Ramos (cell line): ENCODE measurements around the gene MRPL36.

ENCODE experiments used
- in situ Hi-C: fragments of 300-500 bp; cut with MboI; formaldehyde crosslinking; loops from one replicate; pipeline ENCODE4 v1.14.3; 2022; ENCODE audit warnings: low sequenced_read_pairs; ENCODE audit not compliant: unreplicated experiment

MRPL36 gene

GRCh38 chr5:1800472-1801221, 1.0 kb upstream of the MRPL36 start:
- in situ Hi-C loops = no loop called here

GRCh38 chr5:1799110-1799601, 481 bp downstream of the MRPL36 start:
- in situ Hi-C loops = loop anchor here (25.0 kb wide), 1 partner anchor 487 kb away; no protein-coding TSS in a partner anchor

DNA sequence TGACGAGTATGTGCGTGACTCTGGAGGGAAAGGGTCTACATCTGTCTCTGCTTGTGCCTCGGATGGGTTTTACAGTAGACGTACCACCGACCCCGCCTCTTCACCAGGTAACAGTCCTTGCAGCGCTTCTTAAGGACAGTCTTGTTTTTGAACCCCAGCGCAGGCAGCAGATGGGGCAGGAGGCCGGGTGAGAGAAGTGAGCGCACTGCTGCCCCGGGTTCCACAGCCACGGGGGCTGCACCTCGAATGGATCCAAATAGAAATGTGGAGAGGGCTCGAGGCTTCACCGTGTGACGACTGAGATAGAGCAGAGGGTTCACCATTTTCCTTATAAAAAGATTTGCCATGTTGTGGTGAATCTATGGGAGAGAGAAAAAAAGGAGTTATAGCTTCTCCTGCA, 1.0 kb downstream of the MRPL36 start:
- in situ Hi-C loops = loop anchor here (25.0 kb wide), 1 partner anchor 486 kb away; no protein-coding TSS in a partner anchor

GRCh38 chr5:1797855-1798254, 1.8 kb downstream of the MRPL36 start:
- in situ Hi-C loops = loop anchor here (25.0 kb wide), 1 partner anchor 486 kb away; no protein-coding TSS in a partner anchor

GRCh38 chr5:1797103-1797800, 2.4 kb downstream of the MRPL36 start:
- in situ Hi-C loops = loop anchor here (25.0 kb wide), 1 partner anchor 485 kb away; no protein-coding TSS in a partner anchor

GRCh38 chr5:1796371-1797102, 3.1 kb downstream of the MRPL36 start:
- in situ Hi-C loops = loop anchor here (25.0 kb wide), 1 partner anchor 484 kb away; no protein-coding TSS in a partner anchor

- in situ Hi-C loops = loop anchor here (25.0 kb wide), 1 partner anchor 484 kb away; no protein-coding TSS in a partner anchor
Measured at GRCh38 chr5:1795931-1796330, 3.7 kb downstream of the MRPL36 start.

GRCh38 chr5:1795506-1795905, 4.1 kb downstream of the MRPL36 start:
- in situ Hi-C loops = loop anchor here (25.0 kb wide), 1 partner anchor 483 kb away; no protein-coding TSS in a partner anchor

DNA sequence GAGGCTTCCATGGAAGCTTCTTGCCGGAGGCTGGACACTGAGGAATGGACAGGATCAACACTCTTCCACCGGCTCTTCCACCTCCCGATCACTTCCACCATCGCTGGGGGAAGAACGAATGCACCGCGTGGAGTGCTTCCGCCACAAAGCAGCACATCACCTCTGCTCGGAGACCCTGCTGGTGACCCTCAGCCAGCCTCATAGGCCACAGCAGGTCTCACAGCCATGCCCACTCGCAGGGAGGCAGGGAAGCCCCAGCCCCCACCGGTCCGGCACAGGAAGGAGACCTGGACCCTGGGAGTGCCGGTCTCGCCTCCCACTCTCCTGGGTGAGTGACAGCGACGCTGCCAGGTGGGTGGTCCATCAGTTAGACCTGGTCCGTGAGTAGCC, 4.7 kb downstream of the MRPL36 start:
- in situ Hi-C loops = loop anchor here (25.0 kb wide), 1 partner anchor 483 kb away; no protein-coding TSS in a partner anchor

DNA sequence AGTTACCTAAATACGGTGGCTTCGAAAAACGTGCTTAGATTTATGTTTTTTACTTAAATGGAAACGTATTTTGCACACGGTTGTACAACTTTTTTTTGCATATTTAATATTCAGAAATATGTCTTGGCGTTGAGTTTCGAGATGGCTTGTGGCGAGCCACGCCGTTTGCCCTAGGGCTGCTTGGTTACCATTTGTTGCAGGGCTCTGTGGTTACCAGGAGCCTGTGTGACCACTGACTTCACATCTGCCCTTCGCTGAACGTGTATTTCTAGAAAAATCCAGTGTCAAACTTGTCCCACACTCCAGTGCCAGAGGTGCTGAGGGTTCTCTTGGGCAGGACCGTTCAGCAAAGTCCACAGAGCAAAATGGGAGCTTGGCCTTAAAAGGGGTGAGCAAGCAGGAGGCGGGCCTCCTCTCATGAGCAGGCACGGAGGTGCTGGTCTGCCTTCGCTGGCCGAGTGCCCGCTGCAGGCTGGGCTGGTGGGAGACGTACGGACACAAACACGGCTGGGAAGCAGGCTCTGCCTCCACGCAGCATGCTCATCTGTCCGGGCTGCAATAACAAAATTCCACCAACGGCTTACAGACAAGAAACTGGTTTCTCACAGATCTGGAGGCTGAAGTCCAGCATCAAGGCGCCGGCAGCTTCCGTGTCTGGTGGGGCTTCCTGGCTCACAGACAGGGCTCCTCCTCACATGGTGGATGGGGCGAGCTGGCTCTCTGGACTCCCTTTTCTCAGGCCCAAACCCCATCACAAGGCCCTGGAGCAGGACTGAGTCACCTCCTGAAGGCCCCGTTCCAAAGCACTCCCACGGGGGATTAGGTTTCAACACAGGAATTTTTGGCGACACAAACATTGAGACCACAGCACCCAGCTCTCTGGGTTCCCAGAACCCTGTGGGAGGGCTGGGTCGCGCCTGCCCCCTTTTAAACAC, 5.4 kb downstream of the MRPL36 start:
- in situ Hi-C loops = loop anchor here (25.0 kb wide), 1 partner anchor 482 kb away; no protein-coding TSS in a partner anchor

GRCh38 chr5:1793301-1793740, 6.3 kb downstream of the MRPL36 start:
- in situ Hi-C loops = loop anchor here (25.0 kb wide), 1 partner anchor 481 kb away; no protein-coding TSS in a partner anchor

DNA sequence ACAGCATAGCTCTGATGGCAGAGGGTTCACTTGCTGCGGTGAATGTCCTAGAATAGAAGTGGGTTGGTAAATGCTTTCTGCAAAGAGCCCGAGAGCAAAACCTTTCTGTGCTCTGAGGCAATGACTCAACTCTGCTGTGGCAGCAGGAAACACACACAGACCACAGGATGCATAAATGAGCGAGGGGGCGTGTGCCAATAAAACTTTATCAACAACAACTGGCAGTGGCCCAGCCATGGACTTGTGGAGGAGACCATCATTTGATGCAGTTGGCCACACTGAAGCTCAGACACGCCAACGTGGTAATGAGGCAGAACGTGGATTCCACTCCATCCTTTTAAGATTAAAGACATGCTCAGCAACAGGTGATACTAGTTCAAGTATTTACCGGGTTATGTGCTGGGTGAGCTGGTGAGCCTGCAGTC, 6.8 kb downstream of the MRPL36 start:
- in situ Hi-C loops = loop anchor here (25.0 kb wide), 1 partner anchor 481 kb away; no protein-coding TSS in a partner anchor

DNA sequence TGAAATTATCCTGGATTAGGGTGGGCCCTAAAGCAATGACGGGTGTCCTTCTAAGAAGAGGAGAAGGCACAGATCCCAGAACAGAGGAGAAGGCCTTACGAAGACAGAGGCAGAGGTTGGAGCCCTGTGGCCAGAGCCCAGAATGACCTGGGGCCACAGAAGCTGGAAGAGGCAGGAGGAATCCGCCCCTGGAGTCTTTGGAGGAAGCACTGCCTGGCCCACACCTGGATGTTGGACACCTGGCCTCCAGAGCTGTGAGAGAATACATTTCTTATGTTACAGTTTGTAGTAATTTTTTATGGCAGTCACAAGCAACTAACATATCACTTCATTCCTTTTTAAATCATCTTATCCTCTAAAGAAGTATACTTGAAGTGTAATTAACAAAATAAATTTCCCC, 8.5 kb downstream of the MRPL36 start:
- in situ Hi-C loops = loop anchor here (25.0 kb wide), 1 partner anchor 479 kb away; no protein-coding TSS in a partner anchor

DNA sequence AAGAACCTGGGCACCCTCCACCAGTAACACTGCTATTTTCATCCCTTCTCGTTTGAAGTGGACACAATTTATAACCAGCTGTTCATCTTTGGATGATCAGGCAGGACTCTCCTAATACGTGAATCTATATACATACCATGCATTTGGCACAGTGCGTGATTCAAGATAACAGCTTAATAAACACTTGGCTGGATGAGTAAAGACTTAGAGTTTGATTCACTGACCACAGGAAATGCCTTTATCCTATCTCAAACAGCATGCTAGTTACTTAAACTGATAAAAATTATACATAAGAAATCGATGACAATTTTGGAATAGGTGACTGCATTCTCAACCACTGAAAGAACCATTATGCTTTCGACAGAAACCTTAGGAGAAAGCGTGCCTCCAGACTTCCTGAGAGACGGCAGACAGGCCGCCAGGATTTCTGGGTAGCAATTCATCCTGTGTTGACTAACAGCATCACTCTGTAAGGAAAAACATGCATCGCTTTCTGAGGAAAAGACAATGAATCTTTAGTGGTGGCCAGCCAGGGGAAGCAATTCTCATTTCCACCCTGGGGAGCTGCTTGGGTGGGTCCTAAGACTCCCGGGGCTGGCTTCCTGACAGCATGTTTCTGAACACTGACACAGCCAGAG, 9.7 kb downstream of the MRPL36 start:
- in situ Hi-C loops = loop anchor here (25.0 kb wide), 1 partner anchor 478 kb away; no protein-coding TSS in a partner anchor

GRCh38 chr5:1789438-1789833, 10.2 kb downstream of the MRPL36 start:
- in situ Hi-C loops = loop anchor here (25.0 kb wide), 1 partner anchor 477 kb away; no protein-coding TSS in a partner anchor

DNA sequence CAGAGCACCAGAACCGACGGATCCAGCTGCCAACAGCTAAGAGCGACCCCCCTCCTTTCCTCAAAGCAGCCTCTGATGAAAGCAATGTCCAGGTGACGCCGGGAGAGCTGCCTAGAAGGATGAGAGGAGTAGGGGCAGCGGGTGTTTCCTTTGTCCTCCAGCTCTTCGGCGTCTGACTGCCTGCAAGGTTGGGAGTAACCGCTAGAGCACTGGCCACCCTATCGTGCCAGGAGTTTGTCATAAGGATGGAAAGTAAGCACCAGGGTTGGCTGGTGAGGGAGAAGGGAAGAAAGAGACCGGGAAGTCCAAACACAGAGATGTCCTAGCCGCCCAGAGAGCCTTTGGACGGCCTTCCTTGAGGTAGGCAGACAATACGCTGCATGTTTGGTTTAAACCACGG, 10.8 kb downstream of the MRPL36 start:
- in situ Hi-C loops = loop anchor here (25.0 kb wide), 1 partner anchor 477 kb away; no protein-coding TSS in a partner anchor

DNA sequence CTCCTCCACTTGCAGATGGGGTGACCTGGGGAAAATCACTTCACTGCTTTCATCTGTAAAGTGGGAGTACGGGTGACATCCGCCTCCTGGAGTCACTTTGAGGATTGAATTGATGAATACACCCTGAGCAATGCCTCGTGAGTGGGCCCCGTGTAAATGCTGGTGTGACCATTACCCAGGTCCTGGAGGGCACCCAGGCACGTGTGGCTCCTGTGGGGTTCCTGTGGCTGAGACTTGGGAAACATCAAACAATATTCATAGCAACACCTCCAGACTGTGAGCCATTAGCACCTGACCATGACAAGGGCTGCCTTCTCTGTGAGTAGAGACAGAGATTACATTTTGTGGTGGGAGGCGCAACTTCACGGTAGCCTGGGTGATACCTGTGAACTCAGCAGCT, 11.4 kb downstream of the MRPL36 start:
- in situ Hi-C loops = loop anchor here (25.0 kb wide), 1 partner anchor 476 kb away; no protein-coding TSS in a partner anchor

- in situ Hi-C loops = loop anchor here (25.0 kb wide), 1 partner anchor 475 kb away; no protein-coding TSS in a partner anchor
Measured at GRCh38 chr5:1787472-1788047, 12.1 kb downstream of the MRPL36 start.
